HG02588 (cell line): Measurements from ENCODE around the gene CD72.
"Not testable (repeated sequence)": the region's sequence is repeated elsewhere in the genome, so short reads cannot be mapped to it uniquely, and the experiment has no call there.

Experiments used
- ATAC-seq: cut with Tn5 transposase; IDR thresholded peaks from one replicate; pipeline ENCODE4 v1.9.1; 2021; ENCODE audit warnings: mild to moderate bottlenecking, moderate library complexity; ENCODE audit not compliant: unreplicated experiment

The CD72 gene

DNA sequence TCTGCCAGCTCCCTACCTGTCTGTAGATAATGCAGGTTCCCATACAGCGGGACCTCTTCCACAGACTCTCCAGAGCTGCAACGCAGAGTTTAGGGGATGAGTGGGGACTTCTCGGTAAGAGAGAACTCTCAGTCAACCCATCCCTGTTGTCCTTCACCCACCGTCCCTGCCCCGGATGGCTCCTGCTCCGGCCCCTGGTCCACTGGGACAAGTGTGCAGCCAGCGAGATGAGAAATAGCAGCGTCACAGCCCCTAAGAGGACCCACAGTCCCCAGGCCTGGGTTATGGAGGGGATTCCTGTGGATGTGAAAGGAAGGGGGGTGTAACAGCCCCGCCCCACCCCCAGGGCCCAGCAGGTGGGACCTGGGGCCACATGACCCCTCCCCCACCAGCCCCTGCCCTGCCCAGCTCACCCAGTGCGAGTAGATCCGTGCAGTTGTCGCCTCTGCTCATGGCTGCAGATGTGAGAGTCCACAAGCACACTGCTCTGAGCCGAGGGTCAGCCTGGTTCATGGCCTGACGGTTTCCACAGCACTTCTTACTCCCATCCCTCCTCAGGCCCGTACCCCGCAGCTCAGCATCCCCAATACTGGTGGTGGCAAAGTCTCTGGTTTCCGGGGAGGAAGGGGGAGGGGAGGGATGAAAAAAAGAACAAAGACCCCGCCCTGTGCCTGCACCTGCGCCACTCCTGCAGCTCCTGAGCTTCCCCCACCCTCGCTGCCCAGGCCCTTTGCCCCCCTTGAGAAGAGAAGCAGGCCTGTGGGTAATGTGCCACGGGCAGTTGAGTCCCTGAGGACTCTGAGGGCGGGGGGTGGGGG lies 32.3 kb upstream of the CD72 start, which contains the start of gene SIT1:
Gene SIT1 (minus strand): TSS at position 591 of the 818 bp plus-strand sequence. CDS start 78 bp downstream, at position 513.
- no peak for ATAC-seq

DNA sequence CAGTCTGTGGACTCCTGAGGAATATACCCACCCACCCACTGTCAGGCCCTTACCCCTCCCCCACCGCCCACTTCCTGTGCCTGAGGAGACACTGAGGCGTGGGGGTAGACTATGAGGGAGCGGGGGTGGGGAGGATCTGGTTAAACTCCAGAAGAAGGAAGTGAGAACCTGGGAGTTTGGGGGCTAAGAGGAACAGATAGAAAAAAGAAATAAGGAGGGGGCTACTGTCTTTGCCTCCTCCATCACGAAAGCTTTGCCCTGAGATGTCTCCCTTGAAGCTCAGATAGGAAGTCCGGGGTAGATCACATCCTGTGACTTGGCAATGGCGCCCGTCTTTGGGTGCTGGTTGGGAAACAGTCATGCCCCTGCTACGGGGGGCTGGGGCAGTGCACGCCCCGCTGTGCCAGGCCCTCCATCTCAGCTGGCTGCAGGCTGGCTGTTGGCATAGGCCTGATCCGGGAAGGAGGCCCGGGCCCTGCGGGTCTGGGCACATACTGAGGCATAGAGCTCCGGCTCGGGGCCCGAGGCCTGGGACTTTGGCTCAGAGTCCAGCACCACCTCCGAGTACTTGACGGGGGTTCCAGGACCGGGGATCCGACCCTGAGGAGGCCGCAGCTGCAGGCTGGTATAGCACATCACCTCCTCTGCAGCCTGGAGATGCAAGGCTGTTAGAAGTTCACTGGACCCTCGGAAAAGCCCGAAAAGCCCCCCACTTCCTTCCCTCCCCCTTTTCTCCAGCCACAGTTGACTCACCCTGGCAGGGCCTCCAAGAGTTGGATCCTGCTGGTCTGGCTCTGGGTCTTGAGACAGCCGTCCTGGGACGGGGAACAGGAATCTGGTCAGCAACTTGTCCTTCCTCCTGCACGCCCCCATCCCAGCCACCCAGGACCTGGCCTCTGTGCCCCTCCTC lies 31.5 kb upstream of the CD72 start:
- no peak for ATAC-seq

- ATAC-seq = peak; percentile 82
Observed at GRCh38 chr9:35646533-35647265, 28.5 kb upstream of the CD72 start.

- ATAC-seq = no peak
Observed at GRCh38 chr9:35646153-35646532, 27.9 kb upstream of the CD72 start.

DNA sequence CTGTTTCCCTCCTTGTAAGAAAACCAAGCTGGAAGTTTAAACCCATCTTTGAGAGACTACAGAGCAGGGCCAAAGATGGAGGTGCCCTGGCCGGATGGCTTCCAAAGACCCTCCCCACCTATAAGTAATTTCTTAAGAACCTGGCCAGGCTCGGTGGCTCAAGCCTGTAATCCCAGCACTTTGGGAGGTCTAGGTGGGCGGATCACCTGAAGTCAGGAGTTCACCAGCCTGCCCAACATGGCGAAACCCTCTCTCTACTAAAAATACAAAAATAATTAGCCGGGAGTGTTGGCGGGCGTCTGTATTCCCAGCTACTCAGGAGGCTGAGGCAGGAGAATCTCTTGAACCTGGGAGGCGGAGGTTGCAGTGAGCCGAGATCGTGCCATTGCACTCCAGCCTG lies 27.5 kb upstream of the CD72 start:
- not testable (repeated sequence) for ATAC-seq

- no peak for ATAC-seq
Observed at GRCh38 chr9:35643046-35643445, 24.8 kb upstream of the CD72 start.

- not testable (repeated sequence) for ATAC-seq
Observed at GRCh38 chr9:35641478-35641877, 23.3 kb upstream of the CD72 start.

DNA sequence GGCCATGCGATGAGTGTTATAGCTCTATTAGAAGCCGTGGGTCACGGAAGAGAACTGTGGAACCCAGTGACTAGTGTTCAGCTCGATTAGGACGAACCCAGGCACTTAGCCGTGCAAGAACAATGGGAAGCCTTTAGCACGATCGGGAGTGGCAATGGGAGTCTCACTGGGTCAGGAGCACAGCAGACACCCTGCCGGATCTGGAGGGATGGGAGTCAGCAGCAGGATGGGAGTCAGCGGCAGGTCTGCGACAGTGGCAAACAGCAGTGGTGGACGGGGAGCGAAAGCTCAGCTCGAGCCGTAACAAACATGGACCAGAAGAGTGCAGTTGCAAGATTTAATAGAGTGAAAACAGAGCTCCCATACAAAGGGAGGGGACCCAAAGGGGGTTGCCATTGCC lies 22.2 kb upstream of the CD72 start:
- not testable (repeated sequence) for ATAC-seq

- ATAC-seq = no peak
Observed at GRCh38 chr9:35639631-35640030, 21.4 kb upstream of the CD72 start.

DNA sequence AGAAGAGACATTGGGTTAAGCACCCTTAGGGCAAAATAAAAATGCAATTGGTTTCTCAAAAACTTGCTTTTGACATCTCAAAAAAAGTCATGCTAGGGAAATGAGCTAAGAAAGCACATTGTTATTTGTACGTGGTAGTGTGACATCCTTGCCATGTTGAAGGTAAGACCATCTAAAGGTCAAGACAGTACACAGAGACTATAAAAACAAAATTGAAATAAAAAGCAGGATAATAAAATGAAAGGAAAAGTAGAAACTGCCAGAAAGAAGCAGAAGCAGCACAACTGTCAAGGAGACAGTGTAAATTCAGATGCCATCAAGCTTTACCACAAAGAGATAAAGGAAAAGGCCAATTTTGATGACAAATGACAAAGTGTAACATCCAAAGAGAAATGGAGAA lies 21.0 kb upstream of the CD72 start:
- ATAC-seq = not testable (repeated sequence)

DNA sequence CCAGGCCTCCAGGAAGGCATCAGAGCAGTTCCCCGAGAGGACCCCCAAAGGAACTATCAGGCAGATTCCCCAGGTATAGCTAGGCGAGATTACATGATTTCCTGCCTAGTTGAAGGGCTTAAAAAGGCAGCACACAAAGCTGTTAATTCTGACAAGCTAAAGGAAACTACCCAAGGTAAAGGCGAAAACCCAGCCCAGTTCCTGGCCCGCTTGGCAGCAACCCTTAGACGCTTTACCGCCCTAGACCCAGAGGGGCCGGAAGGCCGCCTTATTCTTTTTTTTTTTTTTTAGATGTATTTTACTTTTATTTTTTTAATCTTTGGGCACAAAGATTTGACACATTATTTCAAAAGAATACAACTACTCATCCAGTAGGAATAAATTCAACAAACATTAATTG lies 20.5 kb upstream of the CD72 start:
- not testable (repeated sequence) for ATAC-seq

- not testable (repeated sequence) for ATAC-seq
Observed at GRCh38 chr9:35637427-35637955, 19.3 kb upstream of the CD72 start.

GRCh38 chr9:35636877-35637246 lies 18.6 kb upstream of the CD72 start:
- not testable (repeated sequence) for ATAC-seq

DNA sequence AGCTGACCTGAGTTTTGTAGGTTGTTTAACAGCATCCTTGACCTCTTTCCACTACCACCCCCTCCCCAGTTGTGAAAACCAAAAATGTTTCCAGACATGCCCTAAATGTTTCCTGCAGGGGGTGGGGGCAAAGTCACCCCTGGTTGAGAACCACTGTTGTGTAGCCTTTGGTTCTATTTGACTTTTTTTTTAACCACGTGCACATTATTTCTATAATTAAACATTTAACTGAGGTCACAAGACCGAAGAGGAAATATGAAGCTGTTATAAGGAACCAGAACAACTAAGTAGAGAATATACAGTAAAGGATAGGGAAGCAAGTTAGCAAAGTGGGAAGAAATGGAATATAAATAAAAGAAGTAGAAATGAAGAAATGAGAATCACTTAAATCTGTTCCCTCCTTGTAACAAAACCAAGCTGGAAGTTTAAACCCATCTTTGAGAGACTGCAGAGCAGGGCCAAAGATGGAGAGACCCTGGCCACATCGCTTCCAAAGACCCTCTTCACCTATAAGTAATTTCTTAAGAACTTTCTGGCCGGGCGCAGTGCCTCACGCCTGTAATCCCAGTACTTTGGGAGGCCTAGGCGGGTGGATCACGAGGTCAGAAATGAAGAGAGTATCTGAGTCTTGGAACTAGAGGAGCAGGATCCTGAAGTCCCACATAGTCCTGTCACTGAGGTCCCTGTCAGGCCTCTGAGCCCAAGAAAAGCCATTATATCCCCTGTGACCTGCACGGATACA lies 18.1 kb upstream of the CD72 start:
- ATAC-seq = no peak

DNA sequence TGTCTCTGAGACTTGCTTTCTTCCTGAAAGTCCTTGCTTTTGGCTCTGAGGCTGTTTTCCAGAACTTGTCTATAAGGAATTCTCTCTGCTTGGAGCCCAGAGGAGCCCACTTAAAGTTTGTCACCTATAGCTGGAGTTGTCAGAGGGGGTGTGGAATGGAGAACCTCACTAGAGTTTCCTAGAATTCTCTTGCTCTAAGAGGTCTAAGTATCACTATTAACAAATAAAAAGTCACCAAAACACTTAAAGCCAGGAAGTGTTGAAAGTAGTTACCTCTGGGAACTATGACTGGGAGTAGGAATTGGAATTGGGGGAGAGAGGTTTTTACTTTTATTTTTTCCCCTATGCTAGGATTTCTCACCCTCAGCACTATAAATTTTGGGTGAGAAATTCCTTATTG lies 17.5 kb upstream of the CD72 start:
- no peak for ATAC-seq

DNA sequence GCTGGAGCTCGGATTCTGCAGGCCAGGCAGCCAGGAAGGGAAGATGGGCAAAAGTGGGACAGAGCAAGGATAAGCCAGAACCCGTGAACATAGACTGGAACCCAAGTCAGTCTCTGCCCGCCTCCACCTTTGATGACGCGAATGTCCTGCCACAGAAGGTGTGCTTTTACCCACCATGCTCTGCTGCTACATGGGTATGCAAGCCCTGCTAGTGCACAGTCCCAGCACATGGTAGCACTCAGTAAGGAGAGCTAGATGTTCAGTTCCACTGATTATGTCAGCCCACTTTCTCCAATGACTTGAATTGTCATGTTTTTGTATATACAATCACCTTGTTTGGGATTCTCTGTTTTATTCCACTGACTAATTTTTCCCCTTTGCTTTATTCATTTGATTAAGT lies 11.4 kb upstream of the CD72 start:
- ATAC-seq = no peak

DNA sequence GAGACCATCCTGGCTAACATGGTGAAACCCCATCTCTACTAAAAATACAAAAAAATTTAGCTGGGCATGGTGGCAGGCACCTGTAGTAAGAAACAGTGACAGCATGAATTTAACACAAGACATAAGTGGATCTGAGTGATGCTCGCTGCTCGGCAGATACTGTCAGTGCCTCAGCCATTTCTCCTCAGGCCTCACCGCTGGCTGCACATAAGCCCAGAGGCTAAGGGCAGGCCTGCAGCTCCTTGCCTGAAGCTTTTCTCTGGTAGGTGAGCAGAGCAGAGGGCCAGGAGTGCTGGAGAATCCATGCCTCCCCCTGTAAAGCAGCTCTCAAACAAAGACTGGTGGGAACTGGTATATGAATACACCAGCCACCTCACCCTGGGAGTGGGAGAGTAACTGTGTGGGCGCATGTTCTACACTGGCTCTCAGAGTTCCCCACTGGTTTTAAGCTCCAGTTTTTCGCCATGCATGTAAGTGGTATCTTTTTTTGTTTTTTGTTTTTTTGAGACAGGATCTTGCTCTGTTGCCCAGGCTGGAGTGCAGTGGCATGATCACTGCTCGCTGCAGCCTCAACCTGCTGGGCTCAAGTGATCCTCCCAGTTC lies 10.3 kb upstream of the CD72 start:
- ATAC-seq = no peak

DNA sequence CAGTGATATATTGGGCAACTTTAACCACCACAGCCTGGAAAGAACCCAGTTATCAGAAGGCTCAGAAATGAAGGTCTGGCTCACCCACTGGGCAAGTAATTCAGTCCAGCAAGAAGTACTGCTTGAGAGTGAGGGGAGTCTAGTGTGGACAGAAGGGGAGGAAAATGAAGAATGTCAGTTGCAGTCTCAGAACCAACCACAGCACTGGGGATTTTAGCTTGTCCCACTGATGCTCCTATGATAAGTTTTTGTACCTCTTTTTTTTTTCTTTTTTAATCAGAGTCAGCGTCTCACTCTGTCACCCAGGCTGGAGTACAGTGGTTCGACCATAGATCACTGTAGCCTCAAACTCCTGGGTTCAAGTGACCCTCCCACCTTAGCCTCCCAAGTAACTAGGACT lies 9.4 kb upstream of the CD72 start:
- ATAC-seq = no peak

GRCh38 chr9:35619800-35620158 lies 1.6 kb upstream of the CD72 start:
- peak; percentile 55 for ATAC-seq
